Esophagus muscularis mucosa (tissue), 4 donors: ENCODE data around the gene TPH2.

Experiments used
- EP300 ChIP-seq: sonication (generic); formaldehyde crosslinking; IDR thresholded peaks from one replicate; pipeline ENCODE4 v1.6.1; 2017; ENCODE audit warnings: antibody characterized with exemption
- POLR2A ChIP-seq: fragments of 450-650 bp; IDR thresholded peaks from one replicate; pipeline ENCODE4 v1.6.1; 2017; ENCODE audit warnings: antibody characterized with exemption, moderate library complexity, mild to moderate bottlenecking, low read depth
- POLR2AphosphoS5 ChIP-seq, 2 donors: sonication (generic); formaldehyde crosslinking; IDR thresholded peaks; one replicate each; pipeline ENCODE4 v1.6.1; 2017; ENCODE audit warnings: antibody characterized with exemption in 2 of 2
- TF ChIP-seq, protein P1 (sequence below), 3 experiments: fragments of 200-600 bp in 2 of 3; fragments of 450-650 bp in 1 of 3; sonication (generic) in 2 of 3; IDR thresholded peaks; one replicate each; pipeline ENCODE4 v1.5.1; 2017 to 2019; ENCODE audit warnings: antibody characterized with exemption in 3 of 3, mild to moderate bottlenecking in 2 of 3, moderate library complexity in 1 of 3

DNA sequence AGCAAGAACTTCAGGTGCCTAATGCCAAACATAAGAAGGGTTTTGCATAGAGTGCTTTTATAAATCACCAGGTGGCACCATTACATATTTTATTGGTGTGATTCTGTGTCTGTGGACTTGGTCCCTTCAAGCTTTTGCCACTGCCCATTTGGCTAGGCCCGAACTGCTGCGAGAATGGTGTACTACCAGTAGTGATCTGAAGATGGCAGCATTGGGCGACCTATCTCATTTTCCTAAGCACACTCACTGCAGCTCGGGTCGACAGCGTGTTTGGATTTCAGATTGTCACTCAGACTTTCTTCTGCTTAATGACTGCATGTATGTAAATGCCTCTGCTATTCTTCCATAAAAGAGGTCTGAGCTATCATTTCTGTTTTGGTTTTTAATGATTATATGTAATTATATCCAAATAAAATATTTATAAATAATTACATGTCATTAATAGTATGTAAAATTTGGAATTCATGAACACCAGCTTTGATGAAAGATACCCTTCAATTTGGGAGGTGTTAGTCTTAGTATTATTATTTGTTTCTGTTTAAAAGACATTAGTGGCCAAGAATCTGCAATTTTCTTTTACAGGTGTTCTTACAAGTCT lies 78.5 kb downstream of the TPH2 start:
- TF ChIP-seq, protein P1, sequence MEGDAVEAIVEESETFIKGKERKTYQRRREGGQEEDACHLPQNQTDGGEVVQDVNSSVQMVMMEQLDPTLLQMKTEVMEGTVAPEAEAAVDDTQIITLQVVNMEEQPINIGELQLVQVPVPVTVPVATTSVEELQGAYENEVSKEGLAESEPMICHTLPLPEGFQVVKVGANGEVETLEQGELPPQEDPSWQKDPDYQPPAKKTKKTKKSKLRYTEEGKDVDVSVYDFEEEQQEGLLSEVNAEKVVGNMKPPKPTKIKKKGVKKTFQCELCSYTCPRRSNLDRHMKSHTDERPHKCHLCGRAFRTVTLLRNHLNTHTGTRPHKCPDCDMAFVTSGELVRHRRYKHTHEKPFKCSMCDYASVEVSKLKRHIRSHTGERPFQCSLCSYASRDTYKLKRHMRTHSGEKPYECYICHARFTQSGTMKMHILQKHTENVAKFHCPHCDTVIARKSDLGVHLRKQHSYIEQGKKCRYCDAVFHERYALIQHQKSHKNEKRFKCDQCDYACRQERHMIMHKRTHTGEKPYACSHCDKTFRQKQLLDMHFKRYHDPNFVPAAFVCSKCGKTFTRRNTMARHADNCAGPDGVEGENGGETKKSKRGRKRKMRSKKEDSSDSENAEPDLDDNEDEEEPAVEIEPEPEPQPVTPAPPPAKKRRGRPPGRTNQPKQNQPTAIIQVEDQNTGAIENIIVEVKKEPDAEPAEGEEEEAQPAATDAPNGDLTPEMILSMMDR (IDR thresholded peaks at IDR 0.05): peak; percentile 65 to 84 (median 73)
- TF ChIP-seq POLR2A (no peak), POLR2AphosphoS5 (IDR thresholded peaks at IDR 0.05) (no peak), EP300 (no peak)
